GM21619 (cell line): ENCODE measurements around the gene ADRB1.

Source experiments
- ATAC-seq: cut with Tn5 transposase; IDR thresholded peaks from one replicate; pipeline ENCODE4 v1.9.1; 2021; ENCODE audit not compliant: unreplicated experiment

Gene ADRB1

GRCh38 chr10:114084215-114084614 lies 40.5 kb downstream of the ADRB1 start:
- no peak for ATAC-seq

GRCh38 chr10:114087255-114087654 lies 43.6 kb downstream of the ADRB1 start:
- ATAC-seq, result no peak

- no peak for ATAC-seq
Measured at GRCh38 chr10:114087655-114088054, 44.0 kb downstream of the ADRB1 start.

GRCh38 chr10:114094795-114095194 lies 51.1 kb downstream of the ADRB1 start:
- peak; percentile 37 for ATAC-seq

- peak; percentile 45 for ATAC-seq
Measured at GRCh38 chr10:114095559-114096337, 52.1 kb downstream of the ADRB1 start.
